Measurements from ENCODE around the gene SEC14L2. TPM values are rescaled to one million over a fixed set of nuclear protein-coding genes. Genes with fewer than 3 reads are reported as not detected.
"Not testable (repeated sequence)": the region's sequence is repeated elsewhere in the genome, so short reads cannot be mapped to it uniquely, and the experiment has no call there.

SEC14L2 gene
- total RNA-seq, 1 experiment from 2014 or later = 6.3 TPM

- DNase-seq (ENCODE audit: extremely low read depth, low read depth) = no peak
These were observed 23.2 kb upstream of the SEC14L2 start for GRCh38 chr22:30373331-30374325.

DNA sequence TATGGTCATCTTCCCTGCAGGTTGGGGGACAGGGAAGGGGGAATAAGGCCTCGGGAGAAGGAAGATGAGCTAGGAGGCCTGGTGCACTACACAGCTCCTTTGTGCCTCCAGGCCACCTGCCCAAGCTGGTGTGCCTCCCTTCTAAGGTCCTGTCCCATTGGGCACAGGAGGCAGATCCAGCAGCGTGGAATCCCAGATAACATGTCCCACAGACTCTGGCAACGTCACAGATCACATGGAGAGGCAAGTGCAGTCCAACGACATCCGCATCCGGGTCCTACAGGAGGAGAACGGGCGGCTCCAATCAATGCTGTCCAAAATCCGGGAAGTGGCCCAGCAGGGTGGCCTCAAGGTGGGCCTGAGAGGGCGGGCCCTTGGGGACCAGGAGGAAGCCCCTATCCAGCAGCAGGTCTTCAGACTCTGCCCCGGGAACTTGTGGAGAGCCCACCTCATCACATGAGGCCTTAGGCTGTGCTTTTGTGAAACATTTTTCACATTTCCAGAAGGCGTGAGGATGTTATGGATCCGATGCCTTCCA is 21.4 kb upstream of the SEC14L2 start:
- DNase-seq (ENCODE audit: extremely low read depth, low read depth) = no peak

- DNase-seq (ENCODE audit: extremely low read depth, low read depth) = no peak
These were observed 16.8 kb upstream of the SEC14L2 start for GRCh38 chr22:30380011-30380410.

- DNase-seq (ENCODE audit: extremely low read depth, low read depth) = no peak
These were observed 15.6 kb upstream of the SEC14L2 start for GRCh38 chr22:30381264-30381663.

- DNase-seq (ENCODE audit: extremely low read depth, low read depth) = no peak
These were observed 14.5 kb upstream of the SEC14L2 start for GRCh38 chr22:30382340-30382739.

DNA sequence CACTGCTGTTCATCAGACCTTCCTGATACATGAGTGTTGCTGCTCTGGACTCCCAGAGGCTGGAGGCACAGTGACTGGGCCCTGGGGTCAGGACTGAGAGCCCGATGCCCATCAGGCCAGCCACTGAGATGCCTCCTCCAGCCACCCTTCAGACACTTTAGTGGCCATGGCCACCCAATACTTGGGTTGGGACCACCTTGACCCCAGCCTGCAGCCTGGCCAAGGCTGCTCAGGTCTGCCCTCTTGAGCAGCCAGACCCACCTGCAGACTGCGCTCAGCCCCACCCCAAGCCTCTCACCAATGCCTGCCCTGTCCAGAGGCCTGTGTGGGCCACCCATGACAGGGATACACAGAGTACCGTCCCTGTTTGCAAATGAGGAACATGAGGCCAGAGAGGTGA is 13.8 kb upstream of the SEC14L2 start:
- no peak for DNase-seq (ENCODE audit: extremely low read depth, low read depth)

DNA sequence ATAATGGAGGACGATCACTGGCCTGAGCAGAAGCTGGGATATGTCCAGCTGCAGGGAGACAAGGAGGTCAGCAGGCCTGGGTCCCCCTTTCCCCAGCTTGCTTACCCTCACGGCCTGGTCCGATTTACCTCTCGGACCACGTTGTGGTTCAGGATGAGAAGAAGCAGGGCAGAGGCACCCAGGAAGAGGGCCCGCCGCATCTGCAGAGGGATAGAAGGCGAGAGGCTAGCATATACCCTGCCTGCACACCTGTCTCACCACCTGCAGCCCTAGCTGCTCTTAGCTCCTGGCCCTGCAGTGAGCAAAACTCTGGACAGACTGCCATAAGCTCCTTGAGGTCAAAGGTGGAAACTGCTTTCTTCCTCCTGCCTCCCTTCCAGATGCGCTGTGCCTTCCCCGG is 10.9 kb upstream of the SEC14L2 start:
- DNase-seq (ENCODE audit: extremely low read depth, low read depth) = no peak

DNA sequence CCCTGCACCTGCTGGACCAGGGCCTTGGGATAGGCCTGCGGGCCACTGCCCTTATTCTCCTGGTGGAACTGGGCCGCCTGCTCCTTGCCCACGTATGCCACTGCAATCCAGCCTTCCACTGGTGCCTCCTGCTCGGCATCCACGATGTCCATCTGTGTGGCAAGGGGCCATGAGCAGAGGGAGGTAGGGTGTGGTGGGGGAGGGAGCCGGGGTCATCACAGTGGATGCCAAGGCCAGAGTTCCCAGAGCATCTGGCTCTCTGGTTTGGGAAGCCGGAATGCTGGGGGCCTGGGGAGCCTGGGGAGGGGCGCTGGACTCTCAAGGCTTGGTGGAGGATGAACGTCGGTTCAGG is 10.2 kb upstream of the SEC14L2 start:
- no peak for DNase-seq (ENCODE audit: extremely low read depth, low read depth)

- peak; percentile 60 for DNase-seq (ENCODE audit: extremely low read depth, low read depth)
These were observed 9.6 kb upstream of the SEC14L2 start, which contains the start of gene RNF215 for GRCh38 chr22:30386960-30387827. Gene RNF215 (minus strand): TSS chr22:30387411. CDS start chr22:30387313, 98 bp downstream.

DNA sequence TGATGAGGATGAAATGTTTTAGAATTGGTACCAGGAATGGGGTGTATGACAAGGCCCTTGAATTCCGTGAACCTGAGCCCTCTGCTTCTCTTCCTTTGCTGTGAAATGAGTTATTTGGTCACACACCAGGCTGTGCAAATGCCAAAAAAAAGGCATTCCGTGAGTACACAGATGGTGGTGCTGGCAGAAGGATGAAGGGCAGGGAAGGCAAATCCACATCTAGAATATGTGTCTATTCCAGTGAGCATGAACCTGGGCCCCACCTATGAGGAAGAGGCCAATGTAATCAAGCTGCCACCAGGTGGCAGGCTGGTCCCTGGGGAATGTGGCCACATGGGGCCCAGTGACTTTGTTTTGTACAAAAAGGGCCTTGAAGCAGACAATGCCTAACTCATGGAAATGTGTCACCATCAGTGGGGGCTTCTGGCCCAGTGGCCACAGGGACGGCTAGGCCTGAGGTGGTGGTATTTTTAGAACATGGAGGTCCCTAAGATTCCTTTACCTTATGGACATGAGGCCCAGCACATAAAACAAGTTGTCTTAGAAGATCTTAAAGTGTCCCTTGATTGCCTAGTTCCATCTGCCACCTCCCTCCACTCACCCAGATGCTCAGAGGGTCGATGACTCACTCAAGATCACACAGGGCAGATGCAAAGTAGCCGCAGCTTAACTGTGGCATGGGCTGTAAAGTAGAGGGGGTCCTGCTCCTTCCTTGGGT is 5.7 kb upstream of the SEC14L2 start:
- DNase-seq (ENCODE audit: extremely low read depth, low read depth) = peak; percentile 54

GRCh38 chr22:30392661-30393321 is 4.0 kb upstream of the SEC14L2 start:
- DNase-seq (ENCODE audit: extremely low read depth, low read depth) = no peak

- DNase-seq (ENCODE audit: extremely low read depth, low read depth) = no peak
These were observed 3.5 kb upstream of the SEC14L2 start for GRCh38 chr22:30393322-30393680.

GRCh38 chr22:30393885-30394284 is 2.9 kb upstream of the SEC14L2 start:
- no peak for DNase-seq (ENCODE audit: extremely low read depth, low read depth)

- no peak for DNase-seq (ENCODE audit: extremely low read depth, low read depth)
These were observed 1.1 kb downstream of the SEC14L2 start for GRCh38 chr22:30397656-30398635.

DNA sequence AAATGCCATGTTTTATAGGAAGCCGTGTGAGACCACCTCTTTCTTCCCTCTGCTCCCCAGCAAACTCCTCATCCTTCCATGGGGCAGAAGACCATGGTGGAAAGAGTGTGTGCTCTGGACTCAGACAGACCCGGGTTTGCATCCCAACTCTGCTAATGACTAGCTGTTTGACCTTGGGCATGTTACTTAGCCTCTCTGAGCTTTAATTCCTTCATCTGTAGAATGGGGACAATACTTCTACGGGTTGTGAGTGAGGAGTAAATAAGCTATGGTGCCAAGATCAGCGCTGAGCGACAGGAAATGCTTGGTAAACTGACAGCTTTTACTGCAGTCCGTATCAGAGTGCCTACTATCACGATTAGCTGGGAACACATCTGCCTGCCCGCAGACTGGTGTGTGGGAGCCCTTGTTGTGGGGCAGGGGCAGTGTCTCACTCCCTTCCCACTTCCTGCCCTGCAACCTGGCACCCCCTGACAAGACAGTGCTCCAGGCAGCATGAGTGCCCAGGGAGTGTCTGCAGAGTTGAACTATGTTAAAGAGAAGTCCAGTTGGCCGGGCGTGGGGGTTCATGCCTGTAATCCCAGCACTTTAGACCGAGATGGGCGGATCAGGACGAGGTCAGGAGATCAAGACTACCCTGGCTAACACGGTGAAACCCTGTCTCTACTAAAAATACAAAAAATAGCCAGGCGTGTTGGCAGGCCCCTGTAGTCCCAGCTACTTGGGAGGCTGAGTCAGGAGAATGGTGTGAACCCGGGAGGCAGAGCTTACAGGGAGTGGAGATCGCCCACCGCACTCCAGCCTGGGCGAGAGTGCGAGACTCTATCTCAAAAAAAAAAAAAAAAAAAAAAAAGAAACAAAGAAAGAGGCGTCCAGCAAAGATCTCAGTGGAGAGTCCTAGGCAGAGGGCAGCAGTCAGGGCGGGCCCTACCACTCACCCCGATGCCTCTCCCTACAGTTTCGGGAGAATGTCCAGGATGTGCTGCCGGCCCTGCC is 2.2 kb downstream of the SEC14L2 start:
- DNase-seq (ENCODE audit: extremely low read depth, low read depth) = no peak

DNA sequence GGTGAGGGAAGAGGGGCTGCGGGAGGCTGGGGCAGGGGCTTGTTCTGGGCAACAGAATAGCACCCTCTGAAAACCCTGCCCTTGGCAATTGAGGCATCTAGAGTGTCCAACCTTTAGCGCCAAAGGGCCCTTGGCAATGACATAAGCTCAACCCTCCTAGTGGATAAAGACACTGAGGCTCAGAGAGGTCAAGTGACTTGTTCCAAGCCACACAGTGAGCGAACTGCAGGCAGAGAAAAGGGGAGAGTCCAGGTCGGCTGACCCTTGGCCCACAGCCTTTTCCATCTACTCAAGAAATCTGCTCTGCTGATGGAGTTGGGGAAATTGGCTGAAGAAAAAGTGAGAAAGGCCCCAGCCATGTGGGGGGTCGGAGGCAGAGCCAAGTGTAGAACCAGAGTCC is 2.9 kb downstream of the SEC14L2 start:
- DNase-seq (ENCODE audit: extremely low read depth, low read depth) = no peak

DNA sequence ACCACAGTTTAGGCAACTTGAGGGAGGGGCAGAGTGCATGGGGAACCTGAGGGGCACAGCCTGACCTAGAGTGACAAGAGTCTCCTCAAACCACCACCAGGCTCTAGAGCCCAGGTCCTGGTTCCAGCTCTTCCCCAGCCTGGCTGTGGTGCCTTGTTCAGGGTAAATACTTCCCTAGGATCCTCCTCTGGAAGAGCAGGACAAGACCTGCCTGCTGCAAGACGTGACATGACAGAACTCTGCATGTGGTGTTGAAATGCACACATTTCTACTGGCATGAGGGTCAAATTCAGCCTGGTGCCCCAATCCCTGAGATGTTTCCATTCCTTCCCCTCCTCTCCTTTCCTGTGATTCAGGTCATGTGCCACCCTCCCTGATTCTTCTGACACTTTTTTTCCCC is 3.3 kb downstream of the SEC14L2 start:
- DNase-seq (ENCODE audit: extremely low read depth, low read depth) = no peak

DNA sequence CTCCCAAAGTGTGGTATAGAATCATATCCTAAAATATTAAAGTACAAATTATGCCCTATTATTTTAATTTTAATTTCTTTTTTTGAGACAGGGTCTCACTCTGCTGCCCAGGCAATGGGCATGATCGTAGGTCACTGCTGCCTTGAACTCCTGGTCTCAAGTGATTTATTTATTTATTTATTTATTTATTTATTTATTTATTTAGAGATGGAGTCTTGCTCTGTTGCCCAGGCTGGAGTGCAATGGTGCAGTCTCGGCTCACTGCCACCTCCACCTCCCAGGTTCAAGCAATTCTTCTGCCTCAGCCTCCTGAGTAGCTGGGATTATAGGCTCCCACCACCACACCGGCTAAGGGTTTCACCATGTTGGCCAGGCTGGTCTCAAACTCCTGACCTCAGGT is 4.2 kb downstream of the SEC14L2 start:
- DNase-seq (ENCODE audit: extremely low read depth, low read depth) = not testable (repeated sequence)

All from NCI-H460 (cell line).